ENCODE results near the gene EHD1.

The EHD1 gene

DNA sequence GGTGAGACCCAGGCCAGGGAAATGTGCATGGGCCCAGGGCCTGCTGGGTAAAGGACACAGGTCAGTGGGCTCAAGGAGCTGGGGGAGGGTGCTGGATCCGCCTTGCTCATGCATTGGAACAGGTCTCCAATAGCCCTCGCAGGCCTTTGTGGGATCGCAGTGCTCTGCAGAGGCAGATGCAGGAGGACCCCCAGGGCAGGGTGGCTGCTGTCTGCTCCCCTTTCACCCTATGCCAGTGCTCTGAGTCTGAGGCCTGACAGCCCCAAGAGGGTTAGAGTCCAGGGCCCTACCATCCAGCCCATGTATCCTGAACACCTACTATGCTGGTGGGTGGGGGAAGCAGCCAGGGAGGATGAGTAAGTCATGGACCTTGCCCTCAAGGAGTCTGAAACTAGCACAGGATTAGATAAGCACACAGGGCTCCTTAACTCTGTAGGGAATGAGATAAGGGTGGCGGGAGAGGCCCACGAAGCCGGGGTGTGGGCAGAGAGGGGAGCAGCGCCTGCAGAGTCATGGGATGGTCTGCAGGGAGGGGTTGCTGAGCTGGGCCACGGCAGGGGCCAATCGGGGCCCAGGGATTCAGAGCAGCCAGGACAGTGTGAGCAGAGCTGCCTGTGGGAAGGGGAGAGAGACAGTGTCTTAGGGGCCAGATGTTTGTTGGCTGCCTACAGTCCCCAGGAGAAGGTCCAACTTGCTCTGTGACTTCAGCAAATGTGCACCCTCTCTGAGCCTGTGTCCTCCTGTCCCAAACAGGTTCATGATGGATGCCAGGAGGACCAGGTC is 10.5 kb upstream of the EHD1 start:
- DNase-seq, result no peak

- DNase-seq, result no peak
These were observed 9.9 kb upstream of the EHD1 start for GRCh38 chr11:64888406-64888728.

- DNase-seq, result no peak
These were observed 9.5 kb upstream of the EHD1 start for GRCh38 chr11:64887757-64888405.

DNA sequence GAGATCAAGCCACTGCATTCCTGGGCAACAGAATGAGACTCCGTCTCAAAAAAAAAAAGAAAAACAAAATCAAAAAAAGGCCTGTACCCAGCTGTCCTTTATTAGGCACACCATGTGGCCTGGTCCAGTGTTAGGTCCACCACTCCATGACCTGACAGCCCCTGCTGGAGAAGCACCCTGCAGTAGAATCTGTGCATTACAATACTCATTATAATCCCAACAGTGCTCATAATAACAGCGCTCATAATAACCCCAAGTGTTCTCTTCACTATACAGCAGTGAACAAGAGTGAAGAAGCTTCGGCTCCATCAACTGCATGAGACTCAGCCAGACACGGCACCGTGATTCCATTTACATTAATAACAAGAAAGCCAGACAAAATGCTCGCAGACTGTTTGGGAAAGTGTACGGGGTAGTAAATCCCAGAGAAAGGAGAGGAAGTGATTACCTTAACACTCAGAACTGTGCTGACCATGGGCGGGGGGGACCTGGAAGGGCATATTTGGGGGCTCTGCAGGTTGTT is 8.9 kb upstream of the EHD1 start:
- DNase-seq, result no peak

- DNase-seq, result peak; percentile 34
These were observed 7.2 kb upstream of the EHD1 start for GRCh38 chr11:64885367-64886286.

- no peak for DNase-seq
These were observed 5.6 kb upstream of the EHD1 start for GRCh38 chr11:64884019-64884418.

- DNase-seq, result no peak
These were observed 5.2 kb upstream of the EHD1 start for GRCh38 chr11:64883575-64883974.

- DNase-seq, result no peak
These were observed 3.8 kb upstream of the EHD1 start for GRCh38 chr11:64882243-64882642.

- no peak for DNase-seq
These were observed 3.1 kb upstream of the EHD1 start for GRCh38 chr11:64881476-64881875.

GRCh38 chr11:64880240-64881001 is 2.0 kb upstream of the EHD1 start:
- DNase-seq, result no peak

GRCh38 chr11:64879244-64879900 is 951 bp upstream of the EHD1 start:
- no peak for DNase-seq

GRCh38 chr11:64878223-64878493 is 263 bp downstream of the EHD1 start:
- DNase-seq, result no peak

DNA sequence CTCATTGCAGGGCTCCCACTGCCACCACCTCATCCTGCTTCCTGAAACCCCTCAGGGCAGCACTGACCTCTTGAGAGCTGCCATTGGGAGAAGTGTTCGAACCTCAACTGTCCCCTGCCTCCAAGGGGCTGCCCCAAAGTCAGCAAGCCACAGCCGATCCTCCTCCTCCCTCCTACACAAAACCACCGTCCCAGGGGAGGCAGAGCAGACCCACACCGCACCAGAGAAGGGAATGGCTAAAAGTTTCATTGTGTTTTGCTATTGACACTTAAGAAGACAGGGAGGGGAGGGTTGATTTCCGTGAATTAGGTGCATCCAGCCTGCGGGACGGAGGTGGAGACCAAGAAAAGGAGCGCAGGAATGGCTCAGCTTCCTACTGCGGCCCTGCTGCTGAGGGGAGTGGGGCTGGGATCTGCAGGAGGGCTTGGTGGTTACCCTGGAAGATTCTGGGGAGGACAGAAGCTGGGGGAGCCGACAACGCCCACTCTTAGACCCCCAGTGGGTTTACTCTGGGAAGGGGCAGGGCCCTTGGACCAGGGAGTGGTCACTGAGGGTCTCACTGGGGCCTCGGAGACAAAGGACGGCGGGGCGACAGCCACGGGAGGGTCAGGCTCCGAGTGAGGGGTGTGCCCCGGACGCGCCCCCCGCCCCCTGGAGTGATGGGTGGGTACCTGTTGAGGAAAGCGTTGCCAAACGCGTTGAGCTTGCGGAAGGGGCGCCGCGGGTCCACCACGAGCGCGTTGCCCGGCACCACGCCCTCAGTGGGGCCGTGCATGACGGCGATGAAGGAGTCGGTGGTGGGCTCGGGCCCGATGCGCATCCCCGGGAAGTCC is 815 bp downstream of the EHD1 start:
- DNase-seq, result no peak

DNA sequence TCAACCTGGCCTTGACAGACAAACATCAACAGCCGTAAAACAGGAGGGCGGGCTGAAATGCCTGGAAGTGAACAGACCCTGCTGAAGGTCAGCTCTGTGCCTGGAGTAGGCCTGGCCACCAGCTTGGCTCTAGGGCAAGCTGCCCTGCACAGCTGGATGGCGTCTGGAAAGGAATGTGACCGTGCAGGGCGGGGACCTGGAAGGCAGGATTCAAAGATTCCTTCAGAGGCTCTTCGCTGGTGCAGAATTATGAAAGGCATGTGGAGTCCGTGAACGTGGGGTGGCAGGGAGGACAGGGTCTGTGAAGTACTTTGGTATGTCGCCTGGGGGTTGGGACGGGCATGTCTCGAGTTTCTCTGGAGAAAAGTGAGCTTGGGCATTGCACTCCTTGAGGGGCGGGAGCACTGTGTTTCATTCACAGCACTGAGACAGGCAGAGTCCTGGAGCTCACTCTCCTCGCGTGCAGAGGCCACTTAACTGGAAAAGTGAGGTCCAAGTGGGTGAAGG is 1.5 kb downstream of the EHD1 start:
- DNase-seq, result no peak

GRCh38 chr11:64876229-64876750 is 2.1 kb downstream of the EHD1 start:
- no peak for DNase-seq

DNA sequence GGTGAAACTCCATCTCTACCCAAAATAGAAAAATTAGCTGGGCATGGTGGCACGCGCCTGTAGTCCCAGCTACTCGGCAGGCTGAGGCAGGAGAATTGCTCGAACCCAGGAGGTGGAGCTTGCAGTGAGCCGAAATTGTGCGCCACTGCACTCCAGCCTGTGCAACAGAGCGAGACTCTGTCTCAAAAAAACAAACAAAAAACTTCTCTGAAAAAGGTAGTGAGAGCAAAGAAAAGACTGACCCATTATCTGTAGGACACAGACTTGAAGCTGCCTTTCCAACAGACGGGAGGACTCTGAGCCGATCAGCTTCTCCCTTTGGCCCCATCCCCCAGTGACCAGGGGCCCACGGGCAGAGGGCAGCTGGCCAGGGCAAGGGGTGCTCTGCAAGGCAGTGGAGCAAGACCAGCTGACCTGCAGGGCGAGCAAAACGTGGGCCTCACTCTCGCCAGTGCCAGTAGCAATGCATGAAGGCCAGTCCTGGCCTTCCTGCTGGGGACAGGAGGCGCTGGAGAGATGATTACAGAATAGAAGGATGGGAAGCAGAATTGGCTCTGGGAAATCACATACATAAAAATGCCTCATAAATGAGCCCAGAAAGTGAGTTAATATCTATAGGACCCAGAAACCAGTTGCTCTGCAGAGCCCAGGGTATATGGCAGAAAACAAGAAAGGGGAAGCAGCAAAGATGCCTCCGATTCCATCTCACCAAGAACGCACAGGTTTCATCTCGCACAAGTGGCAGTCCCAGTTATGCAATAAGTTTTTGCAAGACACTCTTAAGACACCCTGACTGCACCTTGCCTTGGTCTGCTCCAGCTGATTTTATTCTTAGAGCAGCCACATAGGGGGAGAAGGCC is 2.8 kb downstream of the EHD1 start:
- no peak for DNase-seq

GRCh38 chr11:64874308-64875240 is 3.8 kb downstream of the EHD1 start:
- DNase-seq, result no peak

DNA sequence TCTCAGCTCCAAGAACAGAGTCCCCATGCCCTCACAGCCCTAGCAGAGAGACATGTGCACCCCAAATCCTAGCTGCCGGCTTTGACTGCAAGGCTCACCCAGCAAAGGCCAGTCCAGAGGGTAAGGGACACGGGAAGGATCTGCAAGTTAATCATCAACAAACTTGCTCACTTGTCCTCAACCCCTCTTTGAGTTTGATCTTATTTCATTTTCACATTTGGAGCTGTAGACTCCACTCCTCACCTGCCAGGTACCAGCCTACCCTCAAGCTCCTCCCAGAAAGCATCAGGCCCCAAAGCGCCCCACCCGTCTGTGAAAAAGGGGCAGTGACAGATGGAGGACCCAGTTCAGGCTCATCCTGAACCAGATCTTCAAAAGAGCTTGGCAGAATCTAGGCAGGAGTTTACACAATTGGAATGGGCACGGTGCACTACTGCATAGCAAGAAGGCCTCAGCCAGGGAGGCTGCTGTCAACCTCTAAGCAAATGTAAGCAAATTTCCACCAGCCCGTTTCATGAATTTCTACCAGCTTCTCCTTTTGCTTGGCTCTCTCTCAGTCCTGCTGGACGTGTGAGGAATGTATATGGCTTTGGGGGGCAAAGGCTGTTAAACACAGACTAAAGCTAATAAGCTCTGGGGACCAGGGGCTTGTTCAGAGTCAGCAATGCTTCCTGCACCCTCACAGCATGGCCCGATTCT is 5.5 kb downstream of the EHD1 start:
- no peak for DNase-seq

Data from NCI-H2227 treated with DMSO at 0.1 percent for 48 hours (cell line).